AG04450 (cell line): ENCODE results near the gene RAB11B. TPM values are rescaled to one million over a fixed set of nuclear protein-coding genes. Genes with fewer than 3 reads are reported as not detected.
"Not testable (repeated sequence)": the region's sequence is repeated elsewhere in the genome, so short reads cannot be mapped to it uniquely, and the experiment has no call there.

Experiments used
- CTCF ChIA-PET: fragments of 300-600, 350-600 bp; formaldehyde crosslinking; extraction: SDS; loops from one replicate; lab custom pipeline; 2022; ENCODE audit warnings: antibody characterized with exemption, inconsistent platforms; lab: Charles Lee
- POLR2A ChIA-PET: fragments of 350-600 bp; formaldehyde crosslinking; extraction: SDS; loops from one replicate; lab custom pipeline; 2021; ENCODE audit warnings: antibody characterized with exemption, inconsistent platforms; lab: Yijun Ruan, JAX
- DNase-seq: peaks from one replicate; pipeline ENCODE4 v3.0.0-alpha.2; 2011; ENCODE audit warnings: low read depth, low spot score
- H3K27ac ChIP-seq: one replicate; pipeline ENCODE4 v1.5.1; 2012; ENCODE audit warnings: low read depth, low read length, control low read depth
- H3K27me3 ChIP-seq: one replicate; pipeline ENCODE4 v1.6.0; 2012; ENCODE audit warnings: low read length; ENCODE audit not compliant: control insufficient read depth, insufficient read depth
- H3K4me3 ChIP-seq: 2 replicates; pipeline ENCODE4 v1.5.1; 2011; ENCODE audit warnings: mild to moderate bottlenecking, low read depth, low read length, control low read depth
- H3K9me3 ChIP-seq: 2 replicates; pipeline ENCODE4 v1.5.1; 2012; ENCODE audit warnings: low read length; ENCODE audit not compliant: control insufficient read depth, insufficient read depth
- polyA plus RNA-seq: library from polyadenylated mRNA; depleted of rRNA; stranded (reverse); fragments of >200 nt; gene quantifications from 2 replicates; pipeline ENCODE4 v1.2.3, GENCODE V29; 2011
- TF ChIP-seq, protein P1 (sequence below): IDR thresholded peaks from 2 replicates; pipeline ENCODE4 v1.5.1; 2011; ENCODE audit warnings: low read depth, low read length, control low read depth, inconsistent platforms

RAB11B gene
- polyA plus RNA-seq, 1 experiment = 25.3 TPM

- no peak overlapping the region for H3K27ac ChIP-seq
- DNase-seq = no peak
- no peaks in the 10 kb centered on the region for H3K27me3 ChIP-seq
- ChIA-PET CTCF (interaction anchor here (0.6 to 1.6 kb wide), 3 partner anchors 29 to 113 kb away, joined by 4 to 6 read pairs (median 4); partner anchors contain the start of gene MARCHF2), POLR2A (no interaction called here)
- no peaks in the 10 kb centered on the region; the same call in 1 of the 2 replicates for H3K9me3 ChIP-seq
- TF ChIP-seq, protein P1, sequence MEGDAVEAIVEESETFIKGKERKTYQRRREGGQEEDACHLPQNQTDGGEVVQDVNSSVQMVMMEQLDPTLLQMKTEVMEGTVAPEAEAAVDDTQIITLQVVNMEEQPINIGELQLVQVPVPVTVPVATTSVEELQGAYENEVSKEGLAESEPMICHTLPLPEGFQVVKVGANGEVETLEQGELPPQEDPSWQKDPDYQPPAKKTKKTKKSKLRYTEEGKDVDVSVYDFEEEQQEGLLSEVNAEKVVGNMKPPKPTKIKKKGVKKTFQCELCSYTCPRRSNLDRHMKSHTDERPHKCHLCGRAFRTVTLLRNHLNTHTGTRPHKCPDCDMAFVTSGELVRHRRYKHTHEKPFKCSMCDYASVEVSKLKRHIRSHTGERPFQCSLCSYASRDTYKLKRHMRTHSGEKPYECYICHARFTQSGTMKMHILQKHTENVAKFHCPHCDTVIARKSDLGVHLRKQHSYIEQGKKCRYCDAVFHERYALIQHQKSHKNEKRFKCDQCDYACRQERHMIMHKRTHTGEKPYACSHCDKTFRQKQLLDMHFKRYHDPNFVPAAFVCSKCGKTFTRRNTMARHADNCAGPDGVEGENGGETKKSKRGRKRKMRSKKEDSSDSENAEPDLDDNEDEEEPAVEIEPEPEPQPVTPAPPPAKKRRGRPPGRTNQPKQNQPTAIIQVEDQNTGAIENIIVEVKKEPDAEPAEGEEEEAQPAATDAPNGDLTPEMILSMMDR = no peak
- H3K4me3 ChIP-seq = no peak overlapping the region
These were observed 51.8 kb downstream of the RAB11B start for GRCh38 chr19:8441725-8442544.

GRCh38 chr19:8444140-8444676 lies 54.0 kb downstream of the RAB11B start:
- not testable (repeated sequence) for DNase-seq, H3K27me3 ChIP-seq, H3K9me3 ChIP-seq
- CTCF ChIA-PET = interaction anchor here (0.6 to 1.4 kb wide), 2 partner anchors 31 to 90 kb away, joined by 3 to 5 read pairs; partner anchors contain the start of gene MARCHF2
- POLR2A ChIA-PET = interaction anchor here (0.9 to 2.3 kb wide), 8 partner anchors 10 to 70 kb away, joined by 3 to 15 read pairs (median 9); partner anchors contain the start of genes MARCHF2, RAB11B and ZNF414
- H3K4me3 ChIP-seq = peak overlapping the region; percentile 69
- peak overlapping the region; percentile 49 for H3K27ac ChIP-seq

GRCh38 chr19:8444677-8445487 lies 54.7 kb downstream of the RAB11B start, which contains the start of gene HNRNPM:
TSS of gene HNRNPM (plus strand) at chr19:8444975. CDS start at chr19:8444999, 24 bp downstream.
- peak within 1 kb of the TSS; percentile 87 for H3K4me3 ChIP-seq
- POLR2A ChIA-PET = interaction anchor here (0.6 to 2.3 kb wide), 9 partner anchors 11 to 69 kb away, joined by 3 to 15 read pairs (median 9); partner anchors contain the start of genes MARCHF2, RAB11B and ZNF414
- no peaks in the 10 kb centered on the region for H3K27me3 ChIP-seq
- TF ChIP-seq, protein P1 = no peak
- CTCF ChIA-PET = interaction anchor here (0.6 to 1.4 kb wide), 2 partner anchors 32 to 91 kb away, joined by 3 to 5 read pairs; partner anchors contain the start of gene MARCHF2
- peak; percentile 89 for DNase-seq
- H3K9me3 ChIP-seq = no peaks in the 10 kb centered on the region; the same call in 1 of the 2 replicates
- peak within 1 kb of the TSS; percentile 68 for H3K27ac ChIP-seq

DNA sequence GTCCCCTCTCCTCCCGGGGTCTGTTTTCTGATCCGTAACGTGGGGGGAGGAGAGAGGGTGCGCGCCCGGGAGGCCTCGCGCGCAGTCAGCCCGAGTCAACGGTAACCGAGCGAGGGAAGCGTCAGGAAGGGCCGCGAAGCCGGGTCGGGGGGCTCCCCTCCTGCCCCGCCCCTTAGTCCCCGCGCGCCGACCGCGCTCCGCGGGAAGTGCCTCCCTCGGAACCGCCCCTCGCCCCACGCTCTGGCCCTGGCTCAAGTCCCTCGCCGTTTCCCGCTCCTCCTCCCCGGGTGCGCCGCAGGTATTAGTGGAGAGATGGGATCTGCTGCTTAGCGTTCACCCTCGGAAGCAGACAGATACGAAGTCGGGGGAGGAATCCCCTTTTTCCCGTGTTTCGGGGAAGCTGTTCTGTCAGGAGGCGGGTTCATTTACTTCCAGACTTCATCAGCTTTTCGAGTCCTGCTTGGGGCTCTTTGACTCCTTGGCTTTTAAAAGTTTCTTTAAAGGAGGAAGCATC lies 55.4 kb downstream of the RAB11B start:
- H3K27me3 ChIP-seq = no peaks in the 10 kb centered on the region
- POLR2A ChIA-PET = interaction anchor here (0.8 to 2.3 kb wide), 2 partner anchors 14 to 21 kb away, joined by 3 to 9 read pairs; no protein-coding TSS in a partner anchor
- no peak for DNase-seq
- H3K27ac ChIP-seq = peak overlapping the region; percentile 31
- H3K9me3 ChIP-seq = no peaks in the 10 kb centered on the region; the same call in 1 of the 2 replicates
- TF ChIP-seq, protein P1 = no peak
- peak overlapping the region; percentile 87 for H3K4me3 ChIP-seq
- CTCF ChIA-PET = interaction anchor here (1.6 to 1.9 kb wide), 2 partner anchors 91 to 135 kb away, joined by 7 to 10 read pairs; no protein-coding TSS in a partner anchor
